Left ventricle myocardium inferior (tissue), 1 donor: ENCODE measurements around the gene MET. TPM values are rescaled to one million over a fixed set of nuclear protein-coding genes. Genes with fewer than 3 reads are reported as not detected.

Experiments used
- DNase-seq: peaks from one replicate; pipeline ENCODE4 v3.0.0-alpha.2; 2020
- H3K27ac ChIP-seq: fragments of 200-600 bp; replicated peaks from 2 replicates; pipeline ENCODE4 v1.8.0; 2021
- H3K27me3 ChIP-seq: fragments of 200-600 bp; 2 replicates; pipeline ENCODE4 v1.8.0; 2021; ENCODE audit warnings: low read depth
- H3K36me3 ChIP-seq: fragments of 200-600 bp; 2 replicates; pipeline ENCODE4 v1.8.0; 2021
- H3K4me1 ChIP-seq: fragments of 200-600 bp; 2 replicates; pipeline ENCODE4 v1.8.0; 2021
- H3K4me3 ChIP-seq: fragments of 200-600 bp; 2 replicates; pipeline ENCODE4 v1.8.0; 2021; ENCODE audit warnings: mild to moderate bottlenecking, moderate library complexity
- H3K9me3 ChIP-seq: fragments of 200-600 bp; replicated peaks from 2 replicates; pipeline ENCODE4 v1.8.0; 2021
- CTCF ChIP-seq: fragments of 200-600 bp; IDR thresholded peaks from 2 replicates; pipeline ENCODE4 v1.8.0; 2021; ENCODE audit warnings: antibody characterized with exemption, mild to moderate bottlenecking, borderline replicate concordance
- intact Hi-C: fragments of 100-400 bp; cut with micrococcal nuclease; formaldehyde crosslinking; loops from one replicate; pipeline ENCODE4 v1.11.0; 2022
- total RNA-seq: library from RNA; stranded (reverse); fragmentation: NEBNext Ultra II Directional; extraction: Animal tissue kit (Norgen Biotek cat#: 25700); gene quantifications from one replicate; pipeline ENCODE4 v1.2.1, GENCODE V29; 2021
- donor health status: DM: no; HTN: yes; CAD: no; lungs with severe emphysema.

MET gene
- total RNA-seq, 1 donor from 2014 or later, result 13.1 TPM

GRCh38 chr7:116707289-116707688 is 35.3 kb downstream of the MET start:
- no peak for DNase-seq
- H3K9me3 ChIP-seq, result no peaks in the 10 kb centered on the region
- TF ChIP-seq CTCF, result no peak
- H3K27me3 ChIP-seq, result no peaks in the 10 kb centered on the region
- intact Hi-C loops, result no loop called here
- H3K36me3 ChIP-seq, result no peaks in the 10 kb centered on the region
- peaks cover 17% of the 10 kb centered on the region for H3K4me1 ChIP-seq
- H3K4me3 ChIP-seq, result no peak overlapping the region
- H3K27ac ChIP-seq, result no peak overlapping the region

GRCh38 chr7:116708248-116708647 is 36.3 kb downstream of the MET start:
- no peaks in the 10 kb centered on the region for H3K36me3 ChIP-seq
- H3K27ac ChIP-seq, result no peak overlapping the region
- H3K9me3 ChIP-seq, result no peaks in the 10 kb centered on the region
- H3K27me3 ChIP-seq, result no peaks in the 10 kb centered on the region
- no peak overlapping the region for H3K4me3 ChIP-seq
- TF ChIP-seq CTCF, result no peak
- no peak for DNase-seq
- H3K4me1 ChIP-seq, result peaks cover 17% of the 10 kb centered on the region
- intact Hi-C loops, result no loop called here

- Histone ChIP-seq H3K27me3 (no peaks in the 10 kb centered on the region), H3K36me3 (no peaks in the 10 kb centered on the region), H3K4me3 (no peak overlapping the region), H3K4me1 (peaks cover 17% of the 10 kb centered on the region), H3K9me3 (no peaks in the 10 kb centered on the region), H3K27ac (no peak overlapping the region)
- no peak for TF ChIP-seq CTCF
- intact Hi-C loops, result no loop called here
- DNase-seq, result no peak
Measured at GRCh38 chr7:116708861-116709260, 36.9 kb downstream of the MET start.

- intact Hi-C loops, result no loop called here
- no peak overlapping the region for H3K27ac ChIP-seq
- H3K4me1 ChIP-seq, result peaks cover 17% of the 10 kb centered on the region
- H3K27me3 ChIP-seq, result no peaks in the 10 kb centered on the region
- no peaks in the 10 kb centered on the region for H3K36me3 ChIP-seq
- DNase-seq, result no peak
- TF ChIP-seq CTCF, result no peak
- no peaks in the 10 kb centered on the region for H3K9me3 ChIP-seq
- H3K4me3 ChIP-seq, result no peak overlapping the region
Measured at GRCh38 chr7:116709336-116709735, 37.3 kb downstream of the MET start.

GRCh38 chr7:116710764-116711452 is 38.9 kb downstream of the MET start:
- no peak overlapping the region for H3K4me3 ChIP-seq
- no peaks in the 10 kb centered on the region for H3K27me3 ChIP-seq
- H3K9me3 ChIP-seq, result no peaks in the 10 kb centered on the region
- DNase-seq, result no peak
- no peak for TF ChIP-seq CTCF
- H3K27ac ChIP-seq, result no peak overlapping the region
- intact Hi-C loops, result no loop called here
- peaks cover 17% of the 10 kb centered on the region for H3K4me1 ChIP-seq
- no peaks in the 10 kb centered on the region for H3K36me3 ChIP-seq

GRCh38 chr7:116711790-116712189 is 39.8 kb downstream of the MET start:
- H3K27ac ChIP-seq, result no peak overlapping the region
- H3K4me1 ChIP-seq, result peaks cover 22% of the 10 kb centered on the region
- H3K9me3 ChIP-seq, result no peaks in the 10 kb centered on the region
- H3K27me3 ChIP-seq, result no peaks in the 10 kb centered on the region
- intact Hi-C loops, result no loop called here
- H3K4me3 ChIP-seq, result no peak overlapping the region
- no peak for TF ChIP-seq CTCF
- DNase-seq, result no peak
- H3K36me3 ChIP-seq, result no peaks in the 10 kb centered on the region
